Smooth muscle cell of the coronary artery (primary cell): Measurements from ENCODE around the gene PCSK7. TPM values are rescaled to one million over a fixed set of nuclear protein-coding genes. Genes with fewer than 3 reads are reported as not detected.

Experiments used
- total RNA-seq: library from RNA; depleted of rRNA; stranded (reverse); fragments of >200 nt; gene quantifications from 2 replicates; pipeline ENCODE4 v1.2.3, GENCODE V29; 2014; ENCODE audit warnings: low replicate concordance

The PCSK7 gene
- total RNA-seq, result 52.0 and 57.0 TPM in 2 replicates

GRCh38 chr11:117231842-117232091 lies at the start of gene PCSK7:
TSS of gene PCSK7 (minus strand) at chr11:117232073. CDS start at chr11:117229844, 2,229 bp downstream.

GRCh38 chr11:117232092-117232878 lies 412 bp upstream of the PCSK7 start, which contains the start of gene RNF214:
TSS of gene RNF214 (plus strand) at chr11:117232671. CDS start at chr11:117234273, 1,602 bp downstream.

GRCh38 chr11:117199053-117199915 lies 32.6 kb downstream of the PCSK7 start, which contains the start of gene TAGLN:
TSS of gene TAGLN (plus strand) at chr11:117199370. CDS start at chr11:117203014, 3,644 bp downstream.

GRCh38 chr11:117178210-117179034 lies 53.5 kb downstream of the PCSK7 start, which contains the start of gene SIDT2:
TSS of gene SIDT2 (plus strand) at chr11:117178743. CDS start at chr11:117179264, 521 bp downstream.

Other genes with a start within 250 kb of the PCSK7 start
- gene SIK3, start 133.6 kb downstream of the PCSK7 start, total RNA-seq, result 11.3 and 12.4 TPM in 2 replicates
- 66.2 and 147 TPM in 2 replicates for gene PAFAH1B2, start 87.8 kb downstream of the PCSK7 start, total RNA-seq
- gene SIDT2, start 53.3 kb downstream of the PCSK7 start, total RNA-seq, result 22.7 and 25.3 TPM in 2 replicates
- 103 and 2,351 TPM in 2 replicates for gene TAGLN, start 32.7 kb downstream of the PCSK7 start, total RNA-seq
- 5.5 and 7.3 TPM in 2 replicates for gene RNF214, start 598 bp upstream of the PCSK7 start, total RNA-seq
- 1.6 and 2.6 TPM in 2 replicates for gene BACE1-AS, start 59.3 kb upstream of the PCSK7 start, total RNA-seq
- 19.6 and 19.7 TPM in 2 replicates for gene BACE1, start 84.2 kb upstream of the PCSK7 start, total RNA-seq
- 16.8 and 22.5 TPM in 2 replicates for gene CEP164, start 95.8 kb upstream of the PCSK7 start, total RNA-seq